Measurements from ENCODE around the gene ZMYM4. TPM values are rescaled to one million over a fixed set of nuclear protein-coding genes. Genes with fewer than 3 reads are reported as not detected.

Gene ZMYM4
- 32.6 TPM for total RNA-seq
- long read RNA-seq, full-length matches to known transcripts = 1 of 11 reads
- long read RNA-seq, partial matches to known transcripts = 3 of 11 reads
- long read RNA-seq, other reads (novel, unspliced or antisense) = 7 of 11 reads

GRCh38 chr1:35268282-35269200, at the start of gene ZMYM4:
TSS of gene ZMYM4 (plus strand) at chr1:35268709. CDS start at chr1:35269047, 338 bp downstream.
- no peaks in the 10 kb centered on the region for H3K27me3 ChIP-seq (ENCODE audit: low read depth)
- intact Hi-C loops (cut with micrococcal nuclease) = no loop called here
- peak within 1 kb of the TSS; percentile 95 for H3K4me3 ChIP-seq
- H3K36me3 ChIP-seq = no peaks in the 10 kb centered on the region
- H3K27ac ChIP-seq (replicated peaks) = peak within 1 kb of the TSS; percentile 92
- H3K4me1 ChIP-seq = peaks cover 48% of the 10 kb centered on the region
- H3K9me3 ChIP-seq (replicated peaks) = no peaks in the 10 kb centered on the region
- peak; percentile 94 for DNase-seq
- peak; percentile 13 for TF ChIP-seq CTCF (IDR thresholded peaks at IDR 0.05; ENCODE audit: borderline replicate concordance)

DNA sequence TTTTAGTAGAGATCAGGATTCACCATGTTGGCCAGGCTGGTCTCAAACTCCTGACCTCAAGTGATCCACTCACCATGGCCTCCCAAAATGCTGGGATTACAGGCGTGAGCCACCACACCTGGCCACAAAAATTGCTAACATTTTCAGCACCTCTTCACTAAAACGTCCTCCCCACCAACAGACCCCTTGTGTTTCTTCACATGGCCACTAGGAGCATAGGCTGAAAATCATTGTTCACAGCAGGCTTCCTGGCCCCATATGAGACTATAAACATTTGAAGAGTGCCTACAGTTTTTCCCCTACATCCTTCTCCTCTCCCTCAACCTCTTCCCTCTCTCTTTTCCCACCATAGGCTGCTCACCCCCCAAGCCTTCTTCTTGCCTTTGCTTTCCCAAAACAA, 47.5 kb upstream of the ZMYM4 start:
- H3K9me3 ChIP-seq (replicated peaks) = no peaks in the 10 kb centered on the region
- H3K4me1 ChIP-seq = peaks cover 3% of the 10 kb centered on the region
- H3K27ac ChIP-seq (replicated peaks) = no peak overlapping the region
- peak; percentile 33 for TF ChIP-seq CTCF (IDR thresholded peaks at IDR 0.05; ENCODE audit: borderline replicate concordance)
- intact Hi-C loops (cut with micrococcal nuclease) = no loop called here
- DNase-seq = no peak
- no peaks in the 10 kb centered on the region for H3K36me3 ChIP-seq
- H3K27me3 ChIP-seq (ENCODE audit: low read depth) = no peaks in the 10 kb centered on the region
- H3K4me3 ChIP-seq = no peak overlapping the region

GRCh38 chr1:35222322-35223083, 46.0 kb upstream of the ZMYM4 start:
- Histone ChIP-seq H3K9me3 (replicated peaks) (no peaks in the 10 kb centered on the region), H3K27ac (replicated peaks) (peak overlapping the region; percentile 0), H3K36me3 (no peaks in the 10 kb centered on the region), H3K4me1 (peaks cover 3% of the 10 kb centered on the region), H3K27me3 (ENCODE audit: low read depth) (no peaks in the 10 kb centered on the region), H3K4me3 (no peak overlapping the region)
- no peak for DNase-seq
- intact Hi-C loops (cut with micrococcal nuclease) = no loop called here
- TF ChIP-seq CTCF (IDR thresholded peaks at IDR 0.05; ENCODE audit: borderline replicate concordance) = no peak

- no peak for TF ChIP-seq CTCF (IDR thresholded peaks at IDR 0.05; ENCODE audit: borderline replicate concordance)
- intact Hi-C loops (cut with micrococcal nuclease) = no loop called here
- no peak overlapping the region for H3K4me3 ChIP-seq
These were observed 45.4 kb upstream of the ZMYM4 start for GRCh38 chr1:35223084-35223630.

DNA sequence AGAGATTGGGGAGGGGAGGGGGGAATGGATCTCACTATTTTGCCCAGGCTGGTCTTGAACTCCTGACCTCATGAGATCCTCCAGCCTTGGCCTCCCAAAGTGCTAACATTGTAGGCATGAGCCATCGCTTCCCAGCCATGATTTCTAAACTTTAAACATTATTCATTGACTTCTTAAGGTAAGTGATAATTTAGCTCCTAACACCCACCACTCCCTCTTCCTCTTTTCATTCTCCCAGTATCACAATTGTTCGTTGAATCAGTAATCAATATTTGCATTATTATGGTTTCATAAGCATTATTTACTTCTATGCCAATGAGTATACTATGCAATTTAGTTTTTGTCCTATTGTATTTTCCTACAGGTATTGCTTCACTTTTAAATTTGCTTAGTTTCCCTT, 42.0 kb upstream of the ZMYM4 start:
- no peaks in the 10 kb centered on the region for H3K36me3 ChIP-seq
- no peak overlapping the region for H3K4me3 ChIP-seq
- H3K27ac ChIP-seq (replicated peaks) = no peak overlapping the region
- H3K9me3 ChIP-seq (replicated peaks) = no peaks in the 10 kb centered on the region
- TF ChIP-seq CTCF (IDR thresholded peaks at IDR 0.05; ENCODE audit: borderline replicate concordance) = no peak
- no peak for DNase-seq
- H3K4me1 ChIP-seq = peaks cover 3% of the 10 kb centered on the region
- no peaks in the 10 kb centered on the region for H3K27me3 ChIP-seq (ENCODE audit: low read depth)
- intact Hi-C loops (cut with micrococcal nuclease) = no loop called here

More at GRCh38 chr1:35223084-35223630, 45.4 kb upstream of the ZMYM4 start:
- Histone ChIP-seq H3K4me1 (peaks cover 3% of the 10 kb centered on the region), H3K36me3 (no peaks in the 10 kb centered on the region), H3K9me3 (replicated peaks) (no peaks in the 10 kb centered on the region), H3K27ac (replicated peaks) (peak overlapping the region; percentile 13), H3K27me3 (ENCODE audit: low read depth) (no peaks in the 10 kb centered on the region)
- DNase-seq = no peak

Data from left ventricle myocardium inferior (tissue), 1 donor.